Measurements from ENCODE around the gene FTO. TPM values are rescaled to one million over a fixed set of nuclear protein-coding genes. Genes with fewer than 3 reads are reported as not detected.

FTO gene
- total RNA-seq, 2 experiments from 2014 or later = 48.6 to 53.2 TPM

- Mint-ChIP-seq H3K27me3 (no peaks in the 10 kb centered on the region), H3K4me1 (ENCODE audit: low read depth) (peaks cover 24% of the 10 kb centered on the region), H3K27ac (no peak overlapping the region), H3K9me3 (no peaks in the 10 kb centered on the region), H3K36me3 (ENCODE audit: low read depth) (no peaks in the 10 kb centered on the region), H3K4me3 (no peak overlapping the region)
- intact Hi-C loops (cut with micrococcal nuclease) = no loop called here
- POLR2A ChIA-PET = no interaction called here
- ATAC-seq (no peak), DNase-seq (no peak)
- CTCF ChIA-PET = no interaction called here
- TF ChIP-seq, protein P1, sequence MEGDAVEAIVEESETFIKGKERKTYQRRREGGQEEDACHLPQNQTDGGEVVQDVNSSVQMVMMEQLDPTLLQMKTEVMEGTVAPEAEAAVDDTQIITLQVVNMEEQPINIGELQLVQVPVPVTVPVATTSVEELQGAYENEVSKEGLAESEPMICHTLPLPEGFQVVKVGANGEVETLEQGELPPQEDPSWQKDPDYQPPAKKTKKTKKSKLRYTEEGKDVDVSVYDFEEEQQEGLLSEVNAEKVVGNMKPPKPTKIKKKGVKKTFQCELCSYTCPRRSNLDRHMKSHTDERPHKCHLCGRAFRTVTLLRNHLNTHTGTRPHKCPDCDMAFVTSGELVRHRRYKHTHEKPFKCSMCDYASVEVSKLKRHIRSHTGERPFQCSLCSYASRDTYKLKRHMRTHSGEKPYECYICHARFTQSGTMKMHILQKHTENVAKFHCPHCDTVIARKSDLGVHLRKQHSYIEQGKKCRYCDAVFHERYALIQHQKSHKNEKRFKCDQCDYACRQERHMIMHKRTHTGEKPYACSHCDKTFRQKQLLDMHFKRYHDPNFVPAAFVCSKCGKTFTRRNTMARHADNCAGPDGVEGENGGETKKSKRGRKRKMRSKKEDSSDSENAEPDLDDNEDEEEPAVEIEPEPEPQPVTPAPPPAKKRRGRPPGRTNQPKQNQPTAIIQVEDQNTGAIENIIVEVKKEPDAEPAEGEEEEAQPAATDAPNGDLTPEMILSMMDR (IDR thresholded peaks at IDR 0.05) = no peak
Measured at GRCh38 chr16:53948734-53949430, 244.9 kb downstream of the FTO start.

DNA sequence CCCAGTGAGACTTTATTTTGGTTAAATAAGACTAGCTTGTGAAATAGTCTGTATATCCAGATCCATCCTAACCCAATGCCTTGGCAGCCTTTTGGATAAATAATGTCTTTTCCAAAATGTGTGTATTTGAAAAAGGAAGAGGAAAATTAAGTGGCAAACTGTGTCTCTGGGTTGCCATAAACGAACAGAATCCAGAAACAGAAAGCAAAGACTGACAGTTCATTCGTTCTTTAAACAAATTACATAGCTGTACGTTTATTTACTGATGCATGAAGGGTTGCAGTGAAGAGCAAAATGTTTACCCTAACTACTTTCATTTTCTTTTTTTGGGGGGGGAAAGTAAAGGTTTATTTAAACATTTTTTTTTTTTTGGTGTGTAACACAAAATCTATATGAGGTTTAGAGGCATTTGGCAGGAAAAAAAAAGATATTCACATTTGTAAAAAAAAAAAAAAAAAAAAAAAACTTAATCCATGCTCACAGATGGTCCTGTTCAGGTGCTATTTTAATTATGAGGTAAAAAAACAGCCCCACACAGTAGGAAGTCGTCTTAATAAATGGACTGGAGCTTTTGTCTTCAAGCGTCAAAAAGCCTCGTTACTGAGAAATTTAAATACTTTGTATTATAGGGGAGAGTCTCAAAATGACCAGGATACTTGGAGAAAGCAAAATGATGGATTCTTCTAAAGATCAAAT is 245.9 kb downstream of the FTO start:
- H3K27me3 Mint-ChIP-seq = no peaks in the 10 kb centered on the region
- intact Hi-C loops (cut with micrococcal nuclease) = no loop called here
- no peaks in the 10 kb centered on the region for H3K9me3 Mint-ChIP-seq
- POLR2A ChIA-PET = no interaction called here
- peaks cover 4% of the 10 kb centered on the region for H3K36me3 Mint-ChIP-seq (ENCODE audit: low read depth)
- TF ChIP-seq, protein P1 (IDR thresholded peaks at IDR 0.05) = no peak
- H3K27ac Mint-ChIP-seq = no peak overlapping the region
- DNase-seq (no peak), ATAC-seq (no peak)
- no peak overlapping the region for H3K4me3 Mint-ChIP-seq
- CTCF ChIA-PET = no interaction called here
- H3K4me1 Mint-ChIP-seq (ENCODE audit: low read depth) = peaks cover 27% of the 10 kb centered on the region

DNA sequence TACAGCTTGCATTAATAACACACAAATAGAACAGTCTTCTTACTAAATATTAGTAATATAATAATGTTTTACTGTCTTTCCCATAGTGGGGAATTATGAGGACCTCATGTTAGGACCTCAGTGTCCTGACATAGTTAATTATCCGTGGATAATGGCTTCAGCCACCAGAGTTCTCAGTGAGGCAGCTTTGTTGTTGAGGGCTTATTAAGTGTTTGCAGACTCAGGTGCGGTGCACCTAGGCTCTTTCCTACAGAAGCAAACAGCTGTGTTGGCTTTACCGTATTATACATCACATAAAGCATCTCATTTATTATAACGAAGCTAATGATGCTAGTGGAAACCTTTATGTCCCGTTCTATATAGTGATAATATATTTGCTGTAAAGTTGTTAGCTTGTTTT is 246.7 kb downstream of the FTO start:
- no peaks in the 10 kb centered on the region for H3K9me3 Mint-ChIP-seq
- peaks cover 7% of the 10 kb centered on the region for H3K36me3 Mint-ChIP-seq (ENCODE audit: low read depth)
- no peak overlapping the region for H3K27ac Mint-ChIP-seq
- ATAC-seq = no peak
- no peak overlapping the region for H3K4me3 Mint-ChIP-seq
- no peak for DNase-seq
- intact Hi-C loops (cut with micrococcal nuclease) = no loop called here
- TF ChIP-seq, protein P1 (IDR thresholded peaks at IDR 0.05) = no peak
- peaks cover 27% of the 10 kb centered on the region for H3K4me1 Mint-ChIP-seq (ENCODE audit: low read depth)
- no peaks in the 10 kb centered on the region for H3K27me3 Mint-ChIP-seq
- ChIA-PET CTCF (no interaction called here), POLR2A (no interaction called here)

GRCh38 chr16:53952215-53953208 is 248.6 kb downstream of the FTO start:
- POLR2A ChIA-PET = no interaction called here
- TF ChIP-seq, protein P1 (IDR thresholded peaks at IDR 0.05) = no peak
- ATAC-seq = peak; percentile 77
- intact Hi-C loops (cut with micrococcal nuclease) = no loop called here
- Mint-ChIP-seq H3K36me3 (ENCODE audit: low read depth) (peaks cover 9% of the 10 kb centered on the region), H3K9me3 (no peaks in the 10 kb centered on the region), H3K27ac (peak overlapping the region; percentile 24), H3K4me1 (ENCODE audit: low read depth) (peaks cover 27% of the 10 kb centered on the region), H3K4me3 (peak overlapping the region; percentile 30), H3K27me3 (no peaks in the 10 kb centered on the region)
- no peak for DNase-seq
- CTCF ChIA-PET = no interaction called here

Data from activated CD8-positive, alpha-beta T cell treated with anti-CD3 and anti-CD28 coated beads for 36 hours (primary cell).